Neural crest cell (in vitro differentiated cells): ENCODE measurements around the gene TFEB. TPM values are rescaled to one million over a fixed set of nuclear protein-coding genes. Genes with fewer than 3 reads are reported as not detected.

Experiments used
- DNase-seq: peaks from one replicate; pipeline ENCODE4 v3.0.0; 2021; ENCODE audit warnings: low read depth, mixed read lengths, low spot score
- H3K27ac Mint-ChIP-seq: one replicate; pipeline ENCODE4 v1.8.0; 2021; ENCODE audit warnings: mild to moderate bottlenecking, mixed read lengths; ENCODE audit not compliant: unreplicated experiment
- H3K27me3 Mint-ChIP-seq: 2 replicates; pipeline ENCODE4 v1.8.0; 2021; ENCODE audit warnings: low read depth, mild to moderate bottlenecking, mixed read lengths
- H3K36me3 Mint-ChIP-seq: 2 replicates; pipeline ENCODE4 v1.8.0; 2021; ENCODE audit warnings: low read depth, mild to moderate bottlenecking, mixed read lengths
- H3K4me1 Mint-ChIP-seq: 2 replicates; pipeline ENCODE4 v1.8.0; 2021; ENCODE audit warnings: mixed read lengths
- H3K4me3 Mint-ChIP-seq: one replicate; pipeline ENCODE4 v1.8.0; 2021; ENCODE audit warnings: mild to moderate bottlenecking, mixed read lengths
- H3K9me3 Mint-ChIP-seq: 2 replicates; pipeline ENCODE4 v1.8.0; 2021; ENCODE audit warnings: mixed read lengths
- total RNA-seq: library from RNA; stranded (reverse); gene quantifications from 2 replicates; pipeline ENCODE4 v1.2.1, GENCODE V29; 2021
- TF ChIP-seq, protein P1 (sequence below): fragments of 200-600 bp; sonication (generic); conservative IDR thresholded peaks from 2 replicates; pipeline ENCODE4 v1.5.0; 2021; ENCODE audit warnings: antibody characterized with exemption, mild to moderate bottlenecking

TFEB gene
- total RNA-seq, 1 donor from 2014 or later = 1.3 TPM

DNA sequence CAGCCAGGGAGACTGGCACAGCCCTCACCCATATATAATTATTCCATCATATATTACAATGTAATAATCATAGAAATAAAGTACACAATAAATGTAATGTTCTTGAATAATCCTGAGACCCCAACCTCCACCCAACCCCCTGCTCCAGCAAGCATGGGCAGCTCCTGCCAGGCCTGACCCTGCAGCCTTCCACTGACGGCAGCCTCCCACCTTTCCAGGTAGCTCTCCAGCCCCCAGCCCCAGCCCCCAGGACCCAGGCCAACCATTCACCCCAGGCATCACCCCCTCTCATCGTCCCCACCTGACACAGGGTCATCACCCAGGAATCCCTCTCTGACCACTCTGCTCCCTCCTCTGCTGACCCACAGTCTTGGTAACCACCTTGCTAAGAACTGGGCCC lies 14.6 kb downstream of the TFEB start:
- no peak for DNase-seq
- no peaks in the 10 kb centered on the region for H3K36me3 Mint-ChIP-seq
- H3K4me1 Mint-ChIP-seq = peaks cover 14% of the 10 kb centered on the region
- H3K4me3 Mint-ChIP-seq = no peak overlapping the region
- no peak overlapping the region for H3K27ac Mint-ChIP-seq
- TF ChIP-seq, protein P1, sequence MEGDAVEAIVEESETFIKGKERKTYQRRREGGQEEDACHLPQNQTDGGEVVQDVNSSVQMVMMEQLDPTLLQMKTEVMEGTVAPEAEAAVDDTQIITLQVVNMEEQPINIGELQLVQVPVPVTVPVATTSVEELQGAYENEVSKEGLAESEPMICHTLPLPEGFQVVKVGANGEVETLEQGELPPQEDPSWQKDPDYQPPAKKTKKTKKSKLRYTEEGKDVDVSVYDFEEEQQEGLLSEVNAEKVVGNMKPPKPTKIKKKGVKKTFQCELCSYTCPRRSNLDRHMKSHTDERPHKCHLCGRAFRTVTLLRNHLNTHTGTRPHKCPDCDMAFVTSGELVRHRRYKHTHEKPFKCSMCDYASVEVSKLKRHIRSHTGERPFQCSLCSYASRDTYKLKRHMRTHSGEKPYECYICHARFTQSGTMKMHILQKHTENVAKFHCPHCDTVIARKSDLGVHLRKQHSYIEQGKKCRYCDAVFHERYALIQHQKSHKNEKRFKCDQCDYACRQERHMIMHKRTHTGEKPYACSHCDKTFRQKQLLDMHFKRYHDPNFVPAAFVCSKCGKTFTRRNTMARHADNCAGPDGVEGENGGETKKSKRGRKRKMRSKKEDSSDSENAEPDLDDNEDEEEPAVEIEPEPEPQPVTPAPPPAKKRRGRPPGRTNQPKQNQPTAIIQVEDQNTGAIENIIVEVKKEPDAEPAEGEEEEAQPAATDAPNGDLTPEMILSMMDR = no peak
- H3K27me3 Mint-ChIP-seq = no peaks in the 10 kb centered on the region
- no peaks in the 10 kb centered on the region for H3K9me3 Mint-ChIP-seq

DNA sequence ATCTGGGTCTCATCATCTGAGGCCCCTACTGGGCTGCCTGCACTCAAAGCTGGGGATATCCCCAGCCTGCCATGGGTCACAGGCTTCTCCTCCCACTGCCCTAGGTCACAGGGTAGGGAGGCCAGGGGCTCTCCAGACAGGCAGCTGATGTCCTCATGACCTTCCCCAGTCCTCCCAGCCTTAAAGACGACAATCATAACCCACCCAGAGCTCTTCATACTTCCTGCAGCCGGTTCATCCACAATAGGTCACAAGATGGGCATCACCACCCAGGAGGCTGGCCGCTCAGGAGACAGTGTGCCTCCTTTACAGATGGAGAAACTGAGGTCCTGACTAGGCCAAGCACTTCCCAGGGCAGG lies 15.2 kb downstream of the TFEB start:
- no peak overlapping the region for H3K27ac Mint-ChIP-seq

DNA sequence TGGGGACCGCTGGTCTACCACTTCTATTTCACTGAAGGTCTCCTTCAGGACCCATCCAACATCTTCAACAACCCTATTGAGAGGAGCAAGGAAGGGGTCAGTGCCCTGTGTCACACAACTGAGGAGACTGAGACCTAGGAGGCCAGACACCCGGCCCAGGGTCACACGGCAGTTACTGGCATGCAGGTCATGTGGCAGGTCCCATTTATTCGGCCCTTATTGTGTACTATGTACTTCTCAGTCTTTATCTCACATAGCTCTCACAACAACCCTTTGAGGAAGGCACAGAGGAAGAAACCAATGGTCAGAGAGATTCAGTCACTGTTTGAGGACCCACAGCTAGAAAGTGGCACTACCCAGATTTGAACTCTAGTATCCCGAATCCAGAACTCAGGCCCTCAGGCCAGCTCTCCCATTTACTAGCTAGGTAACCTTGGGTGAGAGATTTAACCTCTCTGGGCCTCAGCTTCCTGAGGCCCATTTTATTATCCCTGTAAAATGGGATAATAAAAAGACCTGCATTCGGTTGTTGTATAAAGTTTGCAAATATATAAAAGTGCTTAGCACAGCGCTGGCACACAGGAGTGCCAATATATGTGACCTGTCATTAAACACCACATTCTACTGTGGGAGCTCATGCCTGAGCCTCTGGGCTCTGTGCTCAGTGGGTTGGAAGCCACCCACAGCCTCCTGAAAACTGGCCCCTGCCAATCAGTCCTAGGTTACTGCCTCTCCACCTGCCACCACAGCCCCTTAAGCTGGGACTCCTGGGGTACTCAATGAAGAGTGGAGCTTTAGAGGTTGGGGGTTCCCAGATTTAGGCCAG lies 15.8 kb downstream of the TFEB start:
- Mint-ChIP-seq H3K27me3 (no peaks in the 10 kb centered on the region), H3K4me1 (peaks cover 14% of the 10 kb centered on the region), H3K36me3 (no peaks in the 10 kb centered on the region), H3K27ac (no peak overlapping the region), H3K9me3 (no peaks in the 10 kb centered on the region), H3K4me3 (no peak overlapping the region)
- TF ChIP-seq, protein P1 = no peak
- no peak for DNase-seq

More for the DNA sequence above, 15.2 kb downstream of the TFEB start:
- H3K36me3 Mint-ChIP-seq = no peaks in the 10 kb centered on the region
- DNase-seq = no peak
- TF ChIP-seq, protein P1 = no peak
- H3K9me3 Mint-ChIP-seq = no peaks in the 10 kb centered on the region
- peaks cover 14% of the 10 kb centered on the region for H3K4me1 Mint-ChIP-seq
- H3K27me3 Mint-ChIP-seq = no peaks in the 10 kb centered on the region
- H3K4me3 Mint-ChIP-seq = no peak overlapping the region

DNA sequence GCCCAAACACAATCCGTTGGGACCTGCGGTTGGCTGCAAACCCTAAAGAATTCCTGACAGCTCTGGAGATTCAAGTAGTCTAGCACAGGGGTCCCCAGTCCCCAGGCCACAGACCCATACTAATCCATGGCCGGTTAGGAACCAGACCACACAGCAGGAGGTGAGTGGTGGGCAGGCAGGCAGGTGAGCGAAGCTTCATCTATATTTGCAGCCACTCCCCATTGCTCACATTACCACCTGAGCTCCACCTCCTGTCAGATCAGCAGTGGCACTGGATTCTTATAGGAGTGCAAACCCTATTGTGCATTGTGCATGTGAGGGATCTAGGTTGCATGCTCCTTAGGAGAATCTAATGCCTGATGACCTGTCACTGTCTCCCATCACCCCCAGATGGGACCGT lies 16.6 kb downstream of the TFEB start:
- Mint-ChIP-seq H3K4me3 (no peak overlapping the region), H3K4me1 (peaks cover 12% of the 10 kb centered on the region), H3K27me3 (no peaks in the 10 kb centered on the region), H3K27ac (peak overlapping the region; percentile 71), H3K36me3 (no peaks in the 10 kb centered on the region), H3K9me3 (no peaks in the 10 kb centered on the region)
- DNase-seq = no peak
- TF ChIP-seq, protein P1 = no peak

DNA sequence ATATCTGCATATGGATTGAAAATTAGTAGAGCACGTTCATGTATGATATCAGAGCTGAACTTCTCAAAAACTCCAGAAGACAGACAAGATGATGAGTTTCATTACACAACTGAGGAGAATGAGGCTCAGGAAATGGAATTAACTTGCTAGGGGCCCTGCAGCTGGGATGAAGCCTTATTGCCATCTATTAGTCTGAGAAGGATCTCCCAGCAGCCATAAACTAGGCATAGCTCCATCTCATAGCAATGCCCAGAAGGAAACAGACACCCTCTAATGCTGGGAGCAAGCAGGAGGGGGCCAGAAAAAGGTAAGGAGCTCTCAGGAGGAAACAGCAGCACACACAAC lies 18.0 kb downstream of the TFEB start:
- Mint-ChIP-seq H3K36me3 (no peaks in the 10 kb centered on the region), H3K27ac (no peak overlapping the region), H3K27me3 (no peaks in the 10 kb centered on the region), H3K9me3 (no peaks in the 10 kb centered on the region), H3K4me3 (no peak overlapping the region), H3K4me1 (peaks cover 5% of the 10 kb centered on the region)
- no peak for DNase-seq
- TF ChIP-seq, protein P1 = no peak
